Heart right ventricle (tissue), 16 donors: Measurements from ENCODE around the gene FPGS. TPM values are rescaled to one million over a fixed set of nuclear protein-coding genes. Genes with fewer than 3 reads are reported as not detected.

Source experiments
- ATAC-seq, 8 donors: fragments of 200-7000 bp; cut with Tn5 transposase; one replicate each; pipeline ENCODE4 v1.9.1; 2020; ENCODE audit warnings: mild to moderate bottlenecking in 8 of 8, moderate library complexity in 8 of 8, moderate number of reproducible peaks in 1 of 8
- DNase-seq, 2 donors: peaks; one replicate each; pipeline ENCODE4 v3.0.0-alpha.2; 2020
- H3K27ac ChIP-seq, 10 donors: fragments of 200-600 bp; sonication (generic) in 2 of 10; one replicate each; pipeline versions ENCODE4 v1.5.0 to v1.8.0; 2020 to 2022; ENCODE audit warnings: mild to moderate bottlenecking in 3 of 10
- H3K27me3 ChIP-seq, 7 donors: fragments of 200-600 bp; one replicate each; pipeline ENCODE4 v1.8.0; 2021 to 2022; ENCODE audit warnings: mild to moderate bottlenecking in 2 of 7
- H3K36me3 ChIP-seq, 9 donors: fragments of 200-600 bp; sonication (generic) in 1 of 9; one replicate each; pipeline versions ENCODE4 v1.5.0 to v1.8.0; 2020 to 2022; ENCODE audit warnings: mild to moderate bottlenecking in 2 of 9
- H3K4me1 ChIP-seq, 9 donors: fragments of 200-600 bp; sonication (generic) in 1 of 9; one replicate each; pipeline versions ENCODE4 v1.5.0 to v1.8.0; 2020 to 2022; ENCODE audit warnings: mild to moderate bottlenecking in 4 of 9
- H3K4me3 ChIP-seq, 10 donors: fragments of 200-600 bp; sonication (generic) in 2 of 10; one replicate each; pipeline versions ENCODE4 v1.5.0 to v1.8.0; 2020 to 2022; ENCODE audit warnings: mild to moderate bottlenecking in 7 of 10, moderate library complexity in 2 of 10
- H3K9me3 ChIP-seq, 11 donors: fragments of 200-600 bp in 10 of 11; sonication (generic) in 2 of 11; one replicate each; pipeline versions ENCODE4 v1.5.0 to v1.8.0; 2013 to 2022; ENCODE audit warnings: mild to moderate bottlenecking in 2 of 11, control low read depth in 1 of 11, moderate library complexity in 1 of 11
- WGBS, 2 donors: extraction: QIAGEN DNeasy Blood & Tissue Kit; methylation state at CpG; one replicate each; pipeline ENCODE4 v1.1.7; 2013; ENCODE audit warnings: inconsistent platforms in 1 of 2; 5-methylcytosine and 5-hydroxymethylcytosine counted together
- intact Hi-C, 10 donors: fragments of 100-400 bp; cut with DNase I; formaldehyde crosslinking; loops; one replicate each; pipeline versions ENCODE4 v1.11.1 to v1.14.2; 2022
- polyA plus RNA-seq, 2 donors: library from polyadenylated mRNA; stranded (reverse); fragments of 200-250 nt; gene quantifications; one replicate each; pipeline ENCODE4 v1.2.3, GENCODE V29; 2013
- total RNA-seq, 10 donors: library from RNA; stranded (reverse); fragmentation: NEBNext Ultra II Directional in 3 of 10; extraction: Animal tissue kit (Norgen Biotek cat#: 25700) in 3 of 10; gene quantifications; one replicate each; pipeline versions ENCODE4 v1.2.1 to v1.2.4, GENCODE V29; 2021 to 2023
- TF ChIP-seq, protein P1 (sequence below), 9 donors: fragments of 200-600 bp; sonication (generic) in 2 of 9; IDR thresholded peaks; one replicate each; pipeline versions ENCODE4 v1.5.0 to v1.8.0; 2021 to 2022; ENCODE audit warnings: antibody characterized with exemption in 9 of 9, mild to moderate bottlenecking in 5 of 9, moderate library complexity in 1 of 9
- donor health status: Arrhythmogenic right ventricular cardiomyopathy.
- donor health status: ischemic (EF 13 %, LVEDD 7.1; RV severe dilation, severe dysfunction).
- donor health status: healthy with polysubstance abuse.
- donor health status: DM: no; HTN: yes; CAD: no.
- donor health status: DM: no; HTN: no; CAD: no.
- donor health status: ischemic (EF 25% LVEDD 6.9; RV normal size, moderate dysfunction).
- donor health status: ischemic (EF 25% LVEDD 5.7; RV mildly dilated, moderate dysfunction).
- donor health status: healthy.
- donor health status: DM: yes; HTN: yes; CAD: no.
- donor health status: Ischemic cardiomyopathy.
- donor health status: ischemic (EF 35%, LVEDD 5.7; RV mildly dilated, moderate dysfunction).
- donor health status: nonischemic (EF 11% LVEDD 7.7; RV severe dilation, severe dysfunction).
- donor health status: DM: yes; HTN: yes; CAD: no.
- donor health status: PGD.
- donor health status: ischemic (EF 29% LVEDD 5.4; RV normal size, mild dysfunction).
- donor health status: nonischemic (EF 23%, LVEDD 6.1; RV moderate dilation, normal function).

The FPGS gene
- total and polyA plus RNA-seq, 12 donors = 40.2 to 58.5 (median 46.0) TPM

- WGBS, 2 donors = 2% methylated on average over 43 of the region's 43 CpGs
- Histone ChIP-seq H3K27ac (peak overlapping the region; percentile 71 to 97 (median 88)), H3K27me3 (no peaks in the 10 kb centered on the region), H3K36me3 (peaks cover 0 to 30% (median 0%) of the 10 kb centered on the region in 9 donors), H3K4me3 (peak overlapping the region; percentile 42 to 75 (median 64)), H3K4me1 (peaks cover 4 to 65% (median 34%) of the 10 kb centered on the region in 9 donors), H3K9me3 (no peaks in the 10 kb centered on the region)
- ATAC-seq (peak; percentile 95 to 98 (median 96)), DNase-seq (peak; percentile 99)
- TF ChIP-seq, protein P1, sequence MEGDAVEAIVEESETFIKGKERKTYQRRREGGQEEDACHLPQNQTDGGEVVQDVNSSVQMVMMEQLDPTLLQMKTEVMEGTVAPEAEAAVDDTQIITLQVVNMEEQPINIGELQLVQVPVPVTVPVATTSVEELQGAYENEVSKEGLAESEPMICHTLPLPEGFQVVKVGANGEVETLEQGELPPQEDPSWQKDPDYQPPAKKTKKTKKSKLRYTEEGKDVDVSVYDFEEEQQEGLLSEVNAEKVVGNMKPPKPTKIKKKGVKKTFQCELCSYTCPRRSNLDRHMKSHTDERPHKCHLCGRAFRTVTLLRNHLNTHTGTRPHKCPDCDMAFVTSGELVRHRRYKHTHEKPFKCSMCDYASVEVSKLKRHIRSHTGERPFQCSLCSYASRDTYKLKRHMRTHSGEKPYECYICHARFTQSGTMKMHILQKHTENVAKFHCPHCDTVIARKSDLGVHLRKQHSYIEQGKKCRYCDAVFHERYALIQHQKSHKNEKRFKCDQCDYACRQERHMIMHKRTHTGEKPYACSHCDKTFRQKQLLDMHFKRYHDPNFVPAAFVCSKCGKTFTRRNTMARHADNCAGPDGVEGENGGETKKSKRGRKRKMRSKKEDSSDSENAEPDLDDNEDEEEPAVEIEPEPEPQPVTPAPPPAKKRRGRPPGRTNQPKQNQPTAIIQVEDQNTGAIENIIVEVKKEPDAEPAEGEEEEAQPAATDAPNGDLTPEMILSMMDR (IDR thresholded peaks at IDR 0.05) = no peak
- intact Hi-C loops = no loop called here
Observed at GRCh38 chr9:127770905-127771569, 31.6 kb upstream of the FPGS start.

DNA sequence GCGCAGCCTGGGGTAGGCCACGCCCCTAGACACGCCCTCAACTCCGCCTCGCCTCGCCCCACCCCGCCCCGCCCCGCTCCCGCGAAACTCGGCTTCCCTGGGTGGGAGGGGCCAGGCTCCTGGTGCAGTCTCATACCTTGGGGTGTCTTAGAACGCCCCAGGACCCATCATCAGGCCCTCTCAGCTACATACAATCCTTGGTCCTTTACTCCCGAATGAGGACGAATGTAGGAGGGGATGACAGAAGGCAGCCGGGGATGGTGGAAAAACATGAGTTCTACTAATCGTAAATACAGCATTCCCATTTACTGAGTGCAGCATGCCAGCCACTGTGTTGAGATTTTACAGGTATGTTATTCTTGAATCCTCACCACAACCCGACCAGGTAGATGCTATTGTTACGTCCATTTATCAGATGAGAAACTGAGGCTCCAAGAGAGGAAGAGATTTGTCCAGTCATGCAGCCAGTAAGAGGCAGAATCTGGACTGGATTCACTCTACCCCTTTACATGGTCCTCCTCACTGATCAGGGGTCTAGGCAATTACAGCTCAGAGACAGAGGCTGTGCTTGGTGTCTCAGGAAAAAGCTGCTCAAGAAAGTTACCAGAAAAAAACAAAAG lies 31.0 kb upstream of the FPGS start:
- intact Hi-C loops = no loop called here
- no peak for ATAC-seq
- Histone ChIP-seq H3K27me3 (no peaks in the 10 kb centered on the region), H3K36me3 (peaks cover 0 to 24% (median 0%) of the 10 kb centered on the region in 9 donors), H3K27ac (peak overlapping the region in 7 of 10 donors; percentile 15 to 97 (median 38)), H3K9me3 (no peaks in the 10 kb centered on the region), H3K4me1 (peaks cover 2 to 62% (median 28%) of the 10 kb centered on the region in 9 donors), H3K4me3 (peak overlapping the region in 9 of 10 donors; percentile 52 to 75 (median 65))
- DNase-seq = no peak
- TF ChIP-seq, protein P1 (IDR thresholded peaks at IDR 0.05) = no peak
- 5% methylated on average over 19 of the region's 19 CpGs for WGBS, 2 donors

DNA sequence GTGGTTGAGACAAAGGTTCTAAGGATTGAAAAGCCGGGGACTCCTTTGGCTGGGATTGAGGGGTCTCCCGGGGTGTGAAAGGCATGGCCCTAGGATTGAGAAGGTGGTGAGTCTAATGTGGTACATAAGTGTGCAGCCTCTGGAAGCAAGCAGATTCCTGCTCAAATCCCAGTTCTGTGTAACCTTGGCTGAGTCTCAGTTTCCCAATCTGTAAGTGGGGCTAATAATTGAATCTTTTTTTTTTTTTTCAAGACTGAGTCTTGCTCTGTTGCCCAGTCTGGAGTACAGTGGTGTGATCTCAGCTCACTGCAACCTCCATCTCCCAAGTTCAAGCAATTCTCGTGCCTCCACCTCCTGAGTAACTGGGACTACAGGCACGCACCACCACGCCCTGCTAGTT lies 30.1 kb upstream of the FPGS start:
- Histone ChIP-seq H3K27me3 (no peaks in the 10 kb centered on the region), H3K27ac (no peak overlapping the region), H3K9me3 (no peaks in the 10 kb centered on the region), H3K36me3 (peaks cover 0 to 18% (median 0%) of the 10 kb centered on the region in 9 donors), H3K4me1 (peaks cover 0 to 59% (median 19%) of the 10 kb centered on the region in 9 donors), H3K4me3 (no peak overlapping the region)
- DNase-seq (no peak), ATAC-seq (no peak)
- intact Hi-C loops = no loop called here
- WGBS, 2 donors = 96% methylated on average over 5 of the region's 5 CpGs
- TF ChIP-seq, protein P1 (IDR thresholded peaks at IDR 0.05) = no peak

DNA sequence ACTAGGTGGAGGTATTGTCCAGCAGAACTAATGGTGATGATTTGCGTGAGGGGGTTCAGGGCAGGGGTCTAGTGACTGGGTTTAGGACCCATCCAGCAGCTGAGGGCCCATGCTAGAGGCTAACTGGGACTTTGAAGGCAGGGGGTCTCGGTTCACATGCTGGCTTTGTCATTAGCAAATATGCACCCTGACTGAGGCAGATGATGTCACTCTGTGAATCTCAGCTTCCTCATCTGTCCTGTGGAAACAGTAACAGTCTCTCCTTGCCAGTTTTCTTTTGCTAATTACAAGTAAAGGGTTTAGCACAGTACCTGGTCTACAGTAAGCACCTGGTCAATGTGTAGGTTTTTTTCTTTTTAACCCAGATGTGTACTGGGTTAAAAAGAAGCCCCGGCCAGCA lies 29.4 kb upstream of the FPGS start:
- intact Hi-C loops = no loop called here
- Histone ChIP-seq H3K4me3 (no peak overlapping the region), H3K9me3 (no peaks in the 10 kb centered on the region), H3K36me3 (peaks cover 0 to 18% (median 0%) of the 10 kb centered on the region in 9 donors), H3K27ac (no peak overlapping the region), H3K4me1 (peaks cover under 1 to 59% (median 18%) of the 10 kb centered on the region in 9 donors), H3K27me3 (no peaks in the 10 kb centered on the region)
- 88 to 93% methylated on average over 3 of the region's 3 CpGs for WGBS, 2 donors
- ATAC-seq (no peak), DNase-seq (no peak)
- TF ChIP-seq, protein P1 (IDR thresholded peaks at IDR 0.05) = no peak
